Activated T-cell treated with anti-CD3 and anti-CD28 coated beads, Interleukin-2, amount 50 U/mL, for 24 hours (primary cell): ENCODE results near the gene MYO9B.

Experiments
- DNase-seq: peaks from one replicate; pipeline ENCODE4 v3.0.0-alpha.2; 2020
- H3K27ac Mint-ChIP-seq: 2 replicates; pipeline ENCODE4 v1.8.0; 2020; ENCODE audit warnings: mild to moderate bottlenecking, mixed read lengths
- H3K27me3 Mint-ChIP-seq: 2 replicates; pipeline ENCODE4 v1.8.0; 2020; ENCODE audit warnings: mixed read lengths
- H3K36me3 Mint-ChIP-seq: 2 replicates; pipeline ENCODE4 v1.8.0; 2020; ENCODE audit warnings: low read depth, mixed read lengths
- H3K4me1 Mint-ChIP-seq: 2 replicates; pipeline ENCODE4 v1.8.0; 2020; ENCODE audit warnings: low read depth, mixed read lengths
- H3K4me3 Mint-ChIP-seq: 2 replicates; pipeline ENCODE4 v1.8.0; 2020; ENCODE audit warnings: mild to moderate bottlenecking, moderate library complexity, mixed read lengths
- H3K9me3 Mint-ChIP-seq: 2 replicates; pipeline ENCODE4 v1.8.0; 2020; ENCODE audit warnings: mixed read lengths

Gene MYO9B

GRCh38 chr19:17075035-17075863 is at the start of gene MYO9B, which contains the start of gene HAUS8:
MYO9B (plus strand) TSS chr19:17075777; CDS start chr19:17101718, 25,941 bp downstream.
HAUS8 (minus strand) TSS chr19:17075452; CDS start chr19:17075422, 30 bp downstream.
- H3K4me3 Mint-ChIP-seq = peak within 1 kb of the TSS; percentile 98
- peaks cover 64% of the 10 kb centered on the region for H3K4me1 Mint-ChIP-seq
- H3K9me3 Mint-ChIP-seq = no peaks in the 10 kb centered on the region
- peaks cover 66% of the 10 kb centered on the region for H3K36me3 Mint-ChIP-seq
- peak; percentile 99 for DNase-seq
- H3K27ac Mint-ChIP-seq = peak within 1 kb of the TSS; percentile 100
- no peaks in the 10 kb centered on the region for H3K27me3 Mint-ChIP-seq

GRCh38 chr19:17025991-17026658 is 49.5 kb upstream of the MYO9B start:
- Mint-ChIP-seq H3K4me3 (peak overlapping the region; percentile 23), H3K36me3 (no peaks in the 10 kb centered on the region), H3K27me3 (peaks cover 64% of the 10 kb centered on the region), H3K4me1 (peaks cover 6% of the 10 kb centered on the region), H3K9me3 (peaks cover 20% of the 10 kb centered on the region), H3K27ac (no peak overlapping the region)
- no peak for DNase-seq

- H3K9me3 Mint-ChIP-seq = peaks cover 20% of the 10 kb centered on the region
- H3K4me3 Mint-ChIP-seq = peak within 1 kb of the TSS; percentile 23
- peaks cover 6% of the 10 kb centered on the region for H3K4me1 Mint-ChIP-seq
- no peak for DNase-seq
- no peak within 1 kb of the TSS for H3K27ac Mint-ChIP-seq
- H3K36me3 Mint-ChIP-seq = no peaks in the 10 kb centered on the region
- peaks cover 63% of the 10 kb centered on the region for H3K27me3 Mint-ChIP-seq
These were observed 48.7 kb upstream of the MYO9B start, which contains the start of gene CPAMD8 for GRCh38 chr19:17026706-17027534. CPAMD8 (minus strand) TSS chr19:17026810; CDS start chr19:17026642, 168 bp downstream.

GRCh38 chr19:17027535-17027975 is 48.0 kb upstream of the MYO9B start:
- peaks cover 59% of the 10 kb centered on the region for H3K27me3 Mint-ChIP-seq
- H3K9me3 Mint-ChIP-seq = peaks cover 20% of the 10 kb centered on the region
- no peak overlapping the region for H3K4me3 Mint-ChIP-seq
- peaks cover 6% of the 10 kb centered on the region for H3K4me1 Mint-ChIP-seq
- no peak for DNase-seq
- no peaks in the 10 kb centered on the region for H3K36me3 Mint-ChIP-seq
- H3K27ac Mint-ChIP-seq = no peak overlapping the region

GRCh38 chr19:17031741-17032140 is 43.8 kb upstream of the MYO9B start:
- H3K27me3 Mint-ChIP-seq = peaks cover 34% of the 10 kb centered on the region
- no peaks in the 10 kb centered on the region for H3K9me3 Mint-ChIP-seq
- H3K27ac Mint-ChIP-seq = no peak overlapping the region
- no peak for DNase-seq
- H3K4me3 Mint-ChIP-seq = no peak overlapping the region
- H3K4me1 Mint-ChIP-seq = no peaks in the 10 kb centered on the region
- H3K36me3 Mint-ChIP-seq = no peaks in the 10 kb centered on the region

- no peak for DNase-seq
- H3K4me3 Mint-ChIP-seq = no peak overlapping the region
- H3K27ac Mint-ChIP-seq = no peak overlapping the region
- H3K36me3 Mint-ChIP-seq = no peaks in the 10 kb centered on the region
- no peaks in the 10 kb centered on the region for H3K4me1 Mint-ChIP-seq
- H3K9me3 Mint-ChIP-seq = no peaks in the 10 kb centered on the region
- peaks cover 8% of the 10 kb centered on the region for H3K27me3 Mint-ChIP-seq
These were observed 39.6 kb upstream of the MYO9B start for GRCh38 chr19:17035842-17036424.

GRCh38 chr19:17036640-17037039 is 38.9 kb upstream of the MYO9B start:
- H3K4me3 Mint-ChIP-seq = no peak overlapping the region
- peaks cover 8% of the 10 kb centered on the region for H3K27me3 Mint-ChIP-seq
- H3K4me1 Mint-ChIP-seq = no peaks in the 10 kb centered on the region
- DNase-seq = no peak
- H3K9me3 Mint-ChIP-seq = no peaks in the 10 kb centered on the region
- no peak overlapping the region for H3K27ac Mint-ChIP-seq
- no peaks in the 10 kb centered on the region for H3K36me3 Mint-ChIP-seq

GRCh38 chr19:17037184-17037583 is 38.4 kb upstream of the MYO9B start:
- Mint-ChIP-seq H3K4me1 (no peaks in the 10 kb centered on the region), H3K27ac (no peak overlapping the region), H3K27me3 (peaks cover 8% of the 10 kb centered on the region), H3K9me3 (no peaks in the 10 kb centered on the region), H3K4me3 (no peak overlapping the region), H3K36me3 (no peaks in the 10 kb centered on the region)
- DNase-seq = no peak

GRCh38 chr19:17037966-17038500 is 37.5 kb upstream of the MYO9B start:
- Mint-ChIP-seq H3K27ac (no peak overlapping the region), H3K4me3 (no peak overlapping the region), H3K27me3 (peaks cover 8% of the 10 kb centered on the region), H3K4me1 (no peaks in the 10 kb centered on the region), H3K9me3 (no peaks in the 10 kb centered on the region), H3K36me3 (no peaks in the 10 kb centered on the region)
- no peak for DNase-seq

- no peaks in the 10 kb centered on the region for H3K9me3 Mint-ChIP-seq
- no peaks in the 10 kb centered on the region for H3K36me3 Mint-ChIP-seq
- DNase-seq = no peak
- H3K4me3 Mint-ChIP-seq = no peak overlapping the region
- H3K27ac Mint-ChIP-seq = no peak overlapping the region
- H3K27me3 Mint-ChIP-seq = no peaks in the 10 kb centered on the region
- no peaks in the 10 kb centered on the region for H3K4me1 Mint-ChIP-seq
These were observed 33.6 kb upstream of the MYO9B start for GRCh38 chr19:17041976-17042375.

- DNase-seq = no peak
- peaks cover 15% of the 10 kb centered on the region for H3K36me3 Mint-ChIP-seq
- no peaks in the 10 kb centered on the region for H3K9me3 Mint-ChIP-seq
- H3K27ac Mint-ChIP-seq = no peak overlapping the region
- no peak overlapping the region for H3K4me3 Mint-ChIP-seq
- no peaks in the 10 kb centered on the region for H3K27me3 Mint-ChIP-seq
- H3K4me1 Mint-ChIP-seq = no peaks in the 10 kb centered on the region
These were observed 31.8 kb upstream of the MYO9B start for GRCh38 chr19:17043744-17044143.

GRCh38 chr19:17045907-17046502 is 29.6 kb upstream of the MYO9B start:
- H3K27me3 Mint-ChIP-seq = no peaks in the 10 kb centered on the region
- no peak overlapping the region for H3K4me3 Mint-ChIP-seq

GRCh38 chr19:17048885-17049453 is 26.6 kb upstream of the MYO9B start:
- H3K36me3 Mint-ChIP-seq = peaks cover 66% of the 10 kb centered on the region
- no peaks in the 10 kb centered on the region for H3K27me3 Mint-ChIP-seq
- no peak overlapping the region for H3K27ac Mint-ChIP-seq
- no peaks in the 10 kb centered on the region for H3K9me3 Mint-ChIP-seq
- no peaks in the 10 kb centered on the region for H3K4me1 Mint-ChIP-seq
- no peak for DNase-seq
- H3K4me3 Mint-ChIP-seq = no peak overlapping the region

More at GRCh38 chr19:17045907-17046502, 29.6 kb upstream of the MYO9B start:
- H3K9me3 Mint-ChIP-seq = no peaks in the 10 kb centered on the region
- no peak overlapping the region for H3K27ac Mint-ChIP-seq
- H3K4me1 Mint-ChIP-seq = no peaks in the 10 kb centered on the region
- peaks cover 38% of the 10 kb centered on the region for H3K36me3 Mint-ChIP-seq
- DNase-seq = no peak
